ENCODE data around the gene GATA5.

GRCh38 chr20:62436692-62437091 lies 39.1 kb downstream of the GATA5 start:
- no peak for TF ChIP-seq POLR2A (IDR thresholded peaks at IDR 0.05; ENCODE audit: low read depth, low read length)
- TF ChIP-seq POLR2AphosphoS5 (IDR thresholded peaks at IDR 0.05; ENCODE audit: low read depth, low read length) = no peak

Data from GM12892 (cell line).